IPS-11a (cell line): ENCODE data around the gene STX1A.
A peak's percentile ranks its signal among the peaks of the same experiment; 100 is the strongest.
"Not testable (repeated sequence)": the region's sequence is repeated elsewhere in the genome, so short reads cannot be mapped to it uniquely, and the experiment has no call there.

ENCODE experiments used
- H3K4me3 ChIP-seq: one replicate; pipeline ENCODE4 v1.5.1; 2013; ENCODE audit warnings: low read depth, low read length, control low read depth

Gene STX1A

DNA sequence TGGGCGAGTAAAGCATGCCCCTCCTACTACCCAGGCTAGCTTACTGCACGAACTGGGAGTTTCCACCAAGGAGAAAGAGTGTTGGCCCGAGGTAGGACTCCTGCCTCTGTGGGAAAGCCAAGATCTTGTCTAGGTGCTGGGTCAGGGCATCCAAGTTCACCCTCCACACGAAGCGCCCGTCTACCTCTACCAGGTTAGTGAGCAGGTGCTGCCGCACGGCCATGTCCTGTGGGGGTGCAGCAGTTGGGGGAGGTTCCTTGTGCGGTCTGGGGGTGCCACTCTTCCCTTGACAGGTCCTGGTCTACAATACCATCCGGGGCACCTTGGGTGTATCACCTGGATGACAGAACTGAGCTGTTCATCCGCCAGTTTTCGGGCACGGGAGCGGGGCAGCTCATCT is 17.4 kb upstream of the STX1A start:
- H3K4me3 ChIP-seq, result no peak overlapping the region

DNA sequence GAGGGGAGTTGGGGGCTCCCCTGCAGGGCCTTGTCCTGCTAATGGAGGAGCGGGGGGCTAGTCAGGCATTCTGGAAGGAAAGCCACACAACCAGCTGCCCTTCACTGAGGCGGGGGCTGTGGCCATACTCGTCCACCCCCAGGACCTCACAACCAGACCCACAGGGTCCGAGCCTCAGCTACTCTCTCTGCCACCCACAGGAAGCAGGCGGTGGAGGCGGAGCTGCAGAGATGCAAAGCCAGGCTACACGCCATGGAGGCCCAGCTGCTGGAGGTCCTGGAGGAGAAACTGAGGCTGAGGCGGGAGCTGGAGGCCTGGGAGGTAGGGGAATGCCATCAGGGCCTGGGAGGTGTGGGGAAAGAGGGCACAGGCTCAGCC is 16.0 kb upstream of the STX1A start:
- H3K4me3 ChIP-seq, result no peak overlapping the region

- H3K4me3 ChIP-seq, result no peak overlapping the region
Measured at GRCh38 chr7:73734619-73735527, 15.4 kb upstream of the STX1A start.

GRCh38 chr7:73732397-73732796 is 12.9 kb upstream of the STX1A start:
- H3K4me3 ChIP-seq, result no peak overlapping the region

GRCh38 chr7:73730485-73730884 is 11.0 kb upstream of the STX1A start:
- no peak overlapping the region for H3K4me3 ChIP-seq

DNA sequence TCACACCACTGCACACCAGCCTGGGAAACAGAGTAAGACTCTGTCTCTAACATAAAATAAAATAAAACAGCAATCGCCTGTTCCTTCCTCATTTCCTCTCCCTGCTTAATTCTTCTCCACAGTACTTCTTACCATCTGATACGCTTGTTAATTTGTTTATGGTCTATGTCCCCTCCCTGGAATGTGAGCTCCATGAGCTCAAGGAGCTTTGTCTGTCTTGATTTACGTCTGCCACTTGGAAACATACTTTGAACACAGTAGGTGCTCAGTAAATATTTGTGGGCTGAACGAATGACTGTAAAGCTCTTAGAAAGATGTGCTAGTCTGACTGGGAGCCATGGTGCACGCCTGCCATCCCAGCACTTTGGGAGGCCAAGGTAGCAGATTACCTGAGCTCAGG is 9.1 kb upstream of the STX1A start:
- H3K4me3 ChIP-seq, result no peak overlapping the region

GRCh38 chr7:73727952-73728351 is 8.5 kb upstream of the STX1A start:
- no peak overlapping the region for H3K4me3 ChIP-seq

GRCh38 chr7:73726083-73726466 is 6.6 kb upstream of the STX1A start:
- no peak overlapping the region for H3K4me3 ChIP-seq

DNA sequence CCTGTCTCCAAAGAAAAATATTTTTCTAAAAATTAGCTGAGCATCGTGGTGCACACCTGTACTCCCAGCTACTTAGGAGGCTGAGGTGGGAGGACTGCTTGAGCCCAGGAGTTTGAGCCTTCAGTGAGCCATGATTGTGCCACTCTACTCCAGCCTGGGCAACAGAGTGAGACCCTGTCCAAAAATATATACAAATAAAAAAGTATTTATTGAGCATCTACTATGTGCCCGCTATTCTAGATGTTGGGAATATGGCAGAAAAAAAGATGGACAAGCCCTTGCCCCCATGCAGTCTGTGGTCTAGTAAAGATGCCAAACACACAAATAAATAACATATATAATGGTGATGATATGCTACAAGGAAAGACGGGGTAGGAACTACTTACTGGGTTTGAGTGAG is 4.3 kb upstream of the STX1A start:
- no peak overlapping the region for H3K4me3 ChIP-seq

DNA sequence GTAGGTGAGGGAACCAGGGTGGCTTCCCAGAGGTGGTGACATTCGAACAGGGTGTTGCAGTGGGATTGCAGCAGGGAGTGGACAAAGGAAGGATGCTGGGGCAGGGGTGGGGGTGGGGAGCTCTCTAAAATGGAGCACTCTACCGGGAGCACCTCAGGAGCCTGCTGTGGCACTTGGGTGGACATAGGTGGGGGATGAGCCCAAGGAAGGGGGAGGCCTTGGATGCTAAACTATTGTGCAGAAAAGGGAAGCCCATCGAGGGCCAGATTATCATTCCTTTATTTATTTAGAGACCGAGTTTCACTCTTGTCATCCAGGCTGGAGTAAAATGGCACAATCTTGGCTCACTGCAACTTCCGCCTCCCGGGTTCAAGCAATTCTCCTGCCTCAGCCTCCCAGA is 3.3 kb upstream of the STX1A start:
- H3K4me3 ChIP-seq, result no peak overlapping the region

DNA sequence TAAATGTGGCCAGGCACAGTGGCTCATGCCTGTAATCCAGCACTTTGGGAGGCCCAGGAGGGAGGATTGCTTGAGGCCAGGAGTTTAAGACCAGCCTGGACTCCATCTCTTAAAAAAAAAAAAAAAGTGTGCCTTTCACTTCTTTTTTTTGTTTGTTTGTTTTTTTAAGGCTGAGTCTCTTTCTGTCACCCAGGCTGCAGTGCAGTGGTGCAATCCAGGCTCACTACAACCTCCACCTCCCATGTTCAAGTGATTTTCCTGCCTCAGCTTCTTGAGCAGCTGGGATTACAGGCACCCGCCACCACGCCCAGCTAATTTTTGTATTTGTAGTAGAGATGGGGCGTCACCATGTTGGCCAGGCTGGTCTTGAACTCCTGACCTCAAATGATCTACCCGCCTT is 2.7 kb upstream of the STX1A start:
- H3K4me3 ChIP-seq, result not testable (repeated sequence)

DNA sequence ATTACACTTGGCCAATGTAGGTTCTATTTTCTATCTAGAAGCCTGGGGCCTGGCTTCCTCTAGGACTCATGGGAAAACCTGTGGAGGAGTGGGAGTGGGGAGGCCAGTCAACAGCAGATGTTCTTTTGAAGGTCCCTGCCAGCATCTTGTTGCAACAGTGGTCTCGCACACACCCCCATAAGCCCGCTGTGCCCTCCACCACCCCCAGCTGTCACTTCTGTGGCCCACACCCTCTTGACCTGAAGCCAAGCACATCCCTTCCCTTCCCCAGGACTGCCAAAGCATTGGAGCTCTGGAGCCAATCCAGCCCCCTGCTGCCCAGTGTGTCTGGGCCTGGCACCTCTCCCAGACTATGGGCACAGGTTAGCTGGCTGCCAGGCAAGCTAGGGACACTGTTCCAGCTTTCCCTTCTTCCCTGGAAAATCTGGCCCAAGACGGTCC is 1.9 kb upstream of the STX1A start:
- no peak overlapping the region for H3K4me3 ChIP-seq

DNA sequence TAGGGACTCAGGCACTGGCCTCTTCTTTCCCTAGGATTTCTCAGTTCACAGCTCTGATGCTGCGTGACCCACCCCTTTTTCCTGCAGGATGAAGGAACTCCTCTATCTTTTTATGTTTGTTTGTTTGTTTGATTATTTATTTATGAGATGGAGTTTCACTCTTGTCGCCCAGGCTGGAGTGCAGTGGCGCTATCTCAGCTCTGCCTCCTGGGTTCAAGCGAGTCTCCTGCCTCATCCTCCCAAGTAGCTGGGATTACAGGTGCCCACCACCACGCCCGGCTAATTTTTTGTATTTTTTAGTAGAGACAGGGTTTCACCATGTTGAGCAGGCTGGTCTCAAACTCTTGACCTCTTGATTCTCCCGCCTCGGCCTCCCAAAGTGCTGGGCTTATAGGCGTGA is 974 bp upstream of the STX1A start:
- H3K4me3 ChIP-seq, result not testable (repeated sequence)

DNA sequence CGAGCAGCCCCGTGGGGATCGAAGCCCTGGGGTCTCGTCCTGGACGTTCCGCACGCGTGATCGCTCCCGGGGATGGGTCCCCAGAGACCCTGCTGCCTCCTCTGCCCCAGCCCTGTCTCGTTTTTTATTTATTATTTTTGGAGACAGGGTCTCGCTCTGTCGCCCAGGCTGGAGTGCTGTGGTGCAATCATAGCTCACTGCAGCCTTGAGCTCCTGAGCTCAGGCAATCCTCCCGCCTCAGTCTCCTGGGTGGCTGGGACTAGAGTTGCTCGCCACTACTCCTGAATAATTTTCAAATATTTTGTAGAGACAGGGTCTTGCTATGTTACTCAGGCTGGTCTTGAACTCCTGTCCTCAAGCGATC is 319 bp upstream of the STX1A start:
- H3K4me3 ChIP-seq, result peak overlapping the region; percentile 8

DNA sequence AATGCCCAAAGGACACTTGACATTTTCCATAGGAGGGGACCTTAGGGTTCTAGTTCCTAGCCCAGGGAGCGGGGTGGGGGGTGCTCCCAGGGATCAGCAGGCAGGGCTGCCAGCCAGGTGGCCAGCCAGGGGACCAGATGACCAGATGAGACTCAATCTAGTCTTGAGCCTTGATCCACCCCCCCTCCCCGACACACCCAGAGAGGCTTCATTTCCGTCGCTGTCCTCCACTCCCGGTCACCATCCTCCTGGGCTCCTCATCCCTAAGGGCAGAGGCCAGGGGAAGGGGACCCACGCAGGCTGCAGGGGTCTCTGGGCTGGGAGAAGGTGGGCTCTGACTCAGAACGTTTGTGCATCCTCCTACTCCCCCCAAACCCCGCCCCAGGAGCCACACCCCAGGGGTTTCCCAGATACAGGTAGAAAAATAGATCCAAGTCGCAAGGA is 1.0 kb downstream of the STX1A start:
- H3K4me3 ChIP-seq, result peak overlapping the region; percentile 62

DNA sequence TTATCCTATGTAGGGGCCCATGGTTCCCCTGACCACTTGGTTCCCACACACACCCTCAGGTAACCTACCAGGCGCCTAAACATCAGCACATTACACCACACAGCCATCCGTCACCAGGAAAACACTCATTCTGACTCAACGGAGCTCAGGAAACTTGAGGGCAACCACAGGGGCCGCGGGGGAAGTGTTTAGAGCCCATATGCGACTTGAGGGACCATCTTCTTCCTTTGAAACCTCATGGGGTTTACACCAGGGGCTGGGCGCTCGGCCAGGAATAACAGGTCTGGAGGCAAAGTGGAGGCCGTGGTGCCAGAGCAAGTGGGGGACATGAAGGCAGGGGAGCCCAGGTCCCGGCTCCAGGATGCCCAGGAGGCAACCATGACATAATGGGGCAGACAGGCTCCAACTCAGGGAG is 1.5 kb downstream of the STX1A start:
- H3K4me3 ChIP-seq, result no peak overlapping the region

GRCh38 chr7:73717025-73717807 is 2.3 kb downstream of the STX1A start:
- no peak overlapping the region for H3K4me3 ChIP-seq

DNA sequence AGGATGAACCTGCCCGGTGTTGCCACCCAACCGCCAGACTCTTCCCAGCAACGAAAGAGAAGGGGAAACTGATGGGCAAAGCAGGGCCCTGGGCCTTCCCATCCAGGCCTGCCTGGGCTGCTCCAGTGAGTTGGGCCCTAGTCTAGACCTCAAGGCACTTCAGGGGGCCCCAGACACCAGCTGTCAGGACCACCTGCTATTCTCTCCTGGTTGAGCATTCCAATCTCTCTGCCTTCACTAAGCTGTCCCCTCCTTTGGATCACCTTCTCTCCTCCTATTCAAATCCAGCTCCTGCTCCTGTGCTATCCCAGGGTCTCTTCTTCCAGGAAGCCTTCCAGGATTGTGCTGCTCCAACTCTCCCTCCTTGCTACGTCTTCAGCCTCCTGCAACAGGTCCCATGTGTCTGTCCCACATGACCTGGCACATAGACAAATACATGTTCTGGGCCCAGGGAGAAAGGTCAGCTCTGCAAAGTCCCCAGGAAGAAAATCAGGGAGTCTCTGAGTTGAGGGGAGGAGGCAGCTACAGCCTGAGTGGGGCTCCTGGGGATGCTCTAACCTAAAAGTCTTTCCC is 3.1 kb downstream of the STX1A start:
- no peak overlapping the region for H3K4me3 ChIP-seq

DNA sequence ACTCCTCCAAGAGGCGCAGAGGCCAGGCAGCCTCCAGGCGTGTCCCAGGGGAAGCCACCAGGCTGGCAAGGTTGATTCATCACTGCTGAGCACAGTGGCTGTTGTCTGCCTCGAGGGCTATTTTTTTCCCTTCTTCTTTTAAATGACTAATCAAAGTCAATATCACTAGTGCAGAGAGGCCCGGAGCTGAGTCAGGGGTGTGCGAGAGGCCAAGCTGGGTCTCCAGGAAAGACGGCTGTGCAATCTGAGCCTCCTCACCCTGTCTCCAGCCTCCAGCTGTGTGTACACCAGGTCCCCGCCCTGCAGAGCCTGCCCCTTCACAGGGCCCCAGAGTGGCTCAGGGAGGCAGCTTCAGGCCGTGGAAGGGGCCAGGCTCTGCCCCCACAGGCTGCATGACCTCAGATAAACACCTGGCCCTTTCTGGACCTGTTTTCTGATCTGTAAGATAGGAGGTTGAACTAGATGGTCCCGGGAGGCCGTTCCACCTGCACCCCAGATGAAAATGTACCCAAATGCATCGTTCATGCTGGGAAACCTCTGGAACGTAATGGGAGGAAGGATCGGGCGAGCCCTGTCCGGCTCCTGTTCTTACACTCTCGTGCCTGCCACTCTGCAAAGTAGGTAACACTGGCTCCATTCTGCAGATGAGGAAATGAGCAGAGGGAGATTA is 3.7 kb downstream of the STX1A start:
- no peak overlapping the region for H3K4me3 ChIP-seq

GRCh38 chr7:73713319-73713718 is 6.2 kb downstream of the STX1A start:
- not testable (repeated sequence) for H3K4me3 ChIP-seq

GRCh38 chr7:73712773-73713172 is 6.7 kb downstream of the STX1A start:
- H3K4me3 ChIP-seq, result no peak overlapping the region
